H9 (cell line): Measurements from ENCODE around the gene MND1. TPM values are rescaled to one million over a fixed set of nuclear protein-coding genes. Genes with fewer than 3 reads are reported as not detected.

Experiments used
- DNase-seq: peaks from one replicate; pipeline ENCODE4 v3.0.0-alpha.2; 2017
- H2AFZ ChIP-seq: one replicate; pipeline ENCODE4 v1.6.1; 2013; ENCODE audit warnings: mild to moderate bottlenecking, low read length, control low read depth, moderate library complexity
- H2AK5ac ChIP-seq: 2 replicates; pipeline ENCODE4 v1.6.1; 2013; ENCODE audit warnings: low read length, control low read depth, mixed read lengths; ENCODE audit not compliant: insufficient read length
- H2BK120ac ChIP-seq: one replicate; pipeline ENCODE4 v1.6.1; 2013; ENCODE audit warnings: low read depth, mild to moderate bottlenecking, low read length, control low read depth, inconsistent platforms; ENCODE audit not compliant: poor library complexity, severe bottlenecking
- H2BK12ac ChIP-seq: 2 replicates; pipeline ENCODE4 v1.6.1; 2013; ENCODE audit warnings: low read length, control low read depth, mixed read lengths, low read depth; ENCODE audit not compliant: insufficient read length
- H2BK15ac ChIP-seq: 2 replicates; pipeline ENCODE4 v1.6.1; 2013; ENCODE audit warnings: low read depth, low read length, control low read depth
- H2BK20ac ChIP-seq: one replicate; pipeline ENCODE4 v1.6.1; 2013; ENCODE audit warnings: low read depth, mild to moderate bottlenecking, low read length, control low read depth, inconsistent platforms; ENCODE audit not compliant: poor library complexity, severe bottlenecking
- H2BK5ac ChIP-seq: 2 replicates; pipeline ENCODE4 v1.6.1; 2013; ENCODE audit warnings: low read length, control low read depth, mixed read lengths; ENCODE audit not compliant: insufficient read length
- H3K14ac ChIP-seq: 2 replicates; pipeline ENCODE4 v1.6.1; 2013; ENCODE audit warnings: low read length, control low read depth; ENCODE audit not compliant: insufficient read depth
- H3K18ac ChIP-seq: 2 replicates; pipeline ENCODE4 v1.6.1; 2013; ENCODE audit warnings: low read depth, mild to moderate bottlenecking, mixed read lengths, low read length, control low read depth; ENCODE audit not compliant: insufficient read length
- H3K23ac ChIP-seq: 2 replicates; pipeline ENCODE4 v1.6.1; 2013; ENCODE audit warnings: low read length, control low read depth, mixed read lengths, low read depth; ENCODE audit not compliant: insufficient read length
- H3K23me2 ChIP-seq: 2 replicates; pipeline ENCODE4 v1.6.1; 2013; ENCODE audit warnings: low read depth, mild to moderate bottlenecking, mixed read lengths, low read length, control low read depth; ENCODE audit not compliant: insufficient read length, poor library complexity, severe bottlenecking
- H3K27ac ChIP-seq: 2 replicates; pipeline ENCODE4 v1.5.1; 2013; ENCODE audit warnings: low read length, control low read depth, mixed read lengths, low read depth; ENCODE audit not compliant: insufficient read length
- H3K27me3 ChIP-seq: 2 replicates; pipeline ENCODE4 v1.6.1; 2013; ENCODE audit warnings: low read length, control low read depth, inconsistent platforms; ENCODE audit not compliant: insufficient read depth
- H3K4ac ChIP-seq: 2 replicates; pipeline ENCODE4 v1.6.1; 2013; ENCODE audit warnings: low read depth, mild to moderate bottlenecking, control low read depth, inconsistent platforms, low read length, moderate library complexity
- H3K4me1 ChIP-seq: 2 replicates; pipeline ENCODE4 v1.6.1; 2013; ENCODE audit warnings: low read length, control low read depth, inconsistent platforms; ENCODE audit not compliant: insufficient read depth
- H3K4me2 ChIP-seq: 2 replicates; pipeline ENCODE4 v1.6.1; 2013; ENCODE audit warnings: low read length, control low read depth, mixed read lengths; ENCODE audit not compliant: insufficient read length, insufficient read depth
- H3K56ac ChIP-seq: 2 replicates; pipeline ENCODE4 v1.6.1; 2013; ENCODE audit warnings: low read depth, mild to moderate bottlenecking, mixed read lengths, low read length, control low read depth; ENCODE audit not compliant: insufficient read length
- H3K79me1 ChIP-seq: 2 replicates; pipeline ENCODE4 v1.6.1; 2013; ENCODE audit warnings: low read depth, mild to moderate bottlenecking, moderate library complexity, low read length, control low read depth, inconsistent platforms; ENCODE audit not compliant: insufficient read depth, poor library complexity, severe bottlenecking
- H3K79me2 ChIP-seq: 2 replicates; pipeline ENCODE4 v1.6.1; 2013; ENCODE audit warnings: low read length, control low read depth, inconsistent platforms; ENCODE audit not compliant: insufficient read depth
- H3K9ac ChIP-seq: 2 replicates; pipeline ENCODE4 v1.6.1; 2013; ENCODE audit warnings: low read length, control low read depth, mixed read lengths; ENCODE audit not compliant: insufficient read length; ENCODE audit errors: extremely low read depth
- H3K9me3 ChIP-seq: one replicate; pipeline ENCODE4 v1.6.1; 2013; ENCODE audit warnings: low read depth, low read length, inconsistent platforms; ENCODE audit not compliant: control insufficient read depth
- H3T11ph ChIP-seq: one replicate; pipeline ENCODE4 v1.6.1; 2013; ENCODE audit warnings: mild to moderate bottlenecking, low read length, control low read depth, inconsistent platforms
- H4K20me1 ChIP-seq: one replicate; pipeline ENCODE4 v1.6.1; 2013; ENCODE audit not compliant: control insufficient read depth, insufficient read length, insufficient read depth
- H4K5ac ChIP-seq: 2 replicates; pipeline ENCODE4 v1.6.1; 2013; ENCODE audit warnings: low read depth, mild to moderate bottlenecking, mixed read lengths, low read length, control low read depth; ENCODE audit not compliant: insufficient read length
- H4K8ac ChIP-seq: replicated peaks from 2 replicates; pipeline ENCODE4 v1.6.1; 2013; ENCODE audit warnings: low read length, control low read depth, mixed read lengths, low read depth; ENCODE audit not compliant: insufficient read length
- H4K91ac ChIP-seq: 2 replicates; pipeline ENCODE4 v1.6.1; 2013; ENCODE audit warnings: low read depth, mild to moderate bottlenecking, moderate library complexity, mixed read lengths, low read length, control low read depth; ENCODE audit not compliant: insufficient read length
- H3K27ac Mint-ChIP-seq, 3 experiments: 2 replicates in 2 of 3; 3 replicates in 1 of 3; pipeline ENCODE4 v1.8.0; 2020 to 2021; ENCODE audit warnings: mixed read lengths in 3 of 3, mild to moderate bottlenecking in 1 of 3, moderate library complexity in 1 of 3
- H3K27me3 Mint-ChIP-seq: 2 replicates; pipeline ENCODE4 v1.8.0; 2021; ENCODE audit warnings: low read depth, mild to moderate bottlenecking, moderate library complexity, mixed read lengths
- H3K36me3 Mint-ChIP-seq, 3 experiments: 2 replicates in 2 of 3; 3 replicates in 1 of 3; pipeline ENCODE4 v1.8.0; 2020 to 2021; ENCODE audit warnings: low read depth in 3 of 3, mixed read lengths in 3 of 3; ENCODE audit not compliant: insufficient read depth in 1 of 3
- H3K4me1 Mint-ChIP-seq, 2 experiments: 2 replicates each; pipeline ENCODE4 v1.8.0; 2020; ENCODE audit warnings: mixed read lengths in 2 of 2
- H3K4me3 Mint-ChIP-seq, 2 experiments: 2 replicates in 1 of 2; 3 replicates in 1 of 2; pipeline ENCODE4 v1.8.0; 2020 to 2021; ENCODE audit warnings: mild to moderate bottlenecking in 2 of 2, mixed read lengths in 2 of 2, moderate library complexity in 1 of 2
- H3K9me3 Mint-ChIP-seq, 2 experiments: 2 replicates in 1 of 2; 3 replicates in 1 of 2; pipeline ENCODE4 v1.8.0; 2020; ENCODE audit warnings: mild to moderate bottlenecking in 2 of 2, mixed read lengths in 2 of 2, moderate library complexity in 1 of 2
- WGBS: extraction: QIAGEN DNeasy Blood & Tissue Kit; methylation state at CpG from one replicate; pipeline ENCODE4 v1.1.7; 2013; ENCODE audit warnings: missing lambda C conversion rate, low lambda C conversion rate, mixed read lengths; ENCODE audit not compliant: insufficient read length; ENCODE audit errors: extremely low coverage; 5-methylcytosine and 5-hydroxymethylcytosine counted together
- total RNA-seq: library from RNA; stranded (reverse); gene quantifications from 2 replicates; pipeline ENCODE4 v1.2.1, GENCODE V29; 2021
- TF ChIP-seq, protein P1 (sequence below): fragments of 200-600 bp; sonication (generic); conservative IDR thresholded peaks from 3 replicates; pipeline ENCODE4 v1.8.0; 2021; ENCODE audit warnings: antibody characterized with exemption, mild to moderate bottlenecking

Gene MND1
- total RNA-seq, 1 experiment from 2014 or later = 21.0 TPM

DNA sequence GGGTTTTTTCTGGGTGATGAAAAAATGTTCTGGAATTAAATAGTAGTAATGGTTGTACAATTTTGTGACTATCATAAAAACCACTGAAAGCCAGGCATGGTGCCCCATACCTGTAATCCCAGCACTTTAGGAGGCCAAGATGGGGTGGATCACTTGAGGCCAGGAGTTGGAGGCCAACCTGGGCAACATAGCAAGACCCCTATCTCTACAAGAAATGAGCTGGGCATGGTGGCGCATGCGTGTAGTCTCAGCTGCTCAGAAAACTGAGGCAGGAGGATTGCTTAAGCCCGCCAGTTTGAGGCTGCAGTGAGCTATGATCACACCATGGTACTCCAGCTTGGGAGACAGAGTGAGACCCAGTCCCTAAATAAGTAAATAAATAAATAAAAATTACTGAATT is 63.4 kb downstream of the MND1 start:
- no peak overlapping the region for H3K4me2 ChIP-seq
- no peak overlapping the region for H3K27ac ChIP-seq
- H3K56ac ChIP-seq = no peak overlapping the region
- no peak overlapping the region for H3T11ph ChIP-seq
- TF ChIP-seq, protein P1, sequence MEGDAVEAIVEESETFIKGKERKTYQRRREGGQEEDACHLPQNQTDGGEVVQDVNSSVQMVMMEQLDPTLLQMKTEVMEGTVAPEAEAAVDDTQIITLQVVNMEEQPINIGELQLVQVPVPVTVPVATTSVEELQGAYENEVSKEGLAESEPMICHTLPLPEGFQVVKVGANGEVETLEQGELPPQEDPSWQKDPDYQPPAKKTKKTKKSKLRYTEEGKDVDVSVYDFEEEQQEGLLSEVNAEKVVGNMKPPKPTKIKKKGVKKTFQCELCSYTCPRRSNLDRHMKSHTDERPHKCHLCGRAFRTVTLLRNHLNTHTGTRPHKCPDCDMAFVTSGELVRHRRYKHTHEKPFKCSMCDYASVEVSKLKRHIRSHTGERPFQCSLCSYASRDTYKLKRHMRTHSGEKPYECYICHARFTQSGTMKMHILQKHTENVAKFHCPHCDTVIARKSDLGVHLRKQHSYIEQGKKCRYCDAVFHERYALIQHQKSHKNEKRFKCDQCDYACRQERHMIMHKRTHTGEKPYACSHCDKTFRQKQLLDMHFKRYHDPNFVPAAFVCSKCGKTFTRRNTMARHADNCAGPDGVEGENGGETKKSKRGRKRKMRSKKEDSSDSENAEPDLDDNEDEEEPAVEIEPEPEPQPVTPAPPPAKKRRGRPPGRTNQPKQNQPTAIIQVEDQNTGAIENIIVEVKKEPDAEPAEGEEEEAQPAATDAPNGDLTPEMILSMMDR = no peak
- H2BK20ac ChIP-seq = no peak overlapping the region
- H3K9me3 ChIP-seq = no peaks in the 10 kb centered on the region
- Mint-ChIP-seq H3K9me3 (peaks cover 14 to 18% of the 10 kb centered on the region in 2 experiments), H3K27ac (no peak overlapping the region), H3K36me3 (peaks cover 29 to 51% (median 45%) of the 10 kb centered on the region in 3 experiments), H3K4me1 (peaks cover 0 to 3% of the 10 kb centered on the region in 2 experiments; a peak in 1 of 4 replicates), H3K27me3 (no peaks in the 10 kb centered on the region), H3K4me3 (no peak overlapping the region)
- H2AFZ ChIP-seq = no peak overlapping the region
- no peak overlapping the region for H4K5ac ChIP-seq
- H2BK120ac ChIP-seq = no peak overlapping the region
- no peak overlapping the region for H3K9ac ChIP-seq
- no peak overlapping the region for H3K18ac ChIP-seq
- H4K8ac ChIP-seq = no peak overlapping the region
- no peak overlapping the region for H3K23ac ChIP-seq
- no peaks in the 10 kb centered on the region for H3K4me1 ChIP-seq
- H3K14ac ChIP-seq = no peak overlapping the region
- no CpG with 5 or more reads among the region's 3 CpGs for WGBS
- H4K20me1 ChIP-seq = no peaks in the 10 kb centered on the region
- no peak overlapping the region for H2AK5ac ChIP-seq
- no peaks in the 10 kb centered on the region for H3K27me3 ChIP-seq
- no peak overlapping the region for H4K91ac ChIP-seq
- H3K79me1 ChIP-seq = no peaks in the 10 kb centered on the region
- H3K4ac ChIP-seq = no peak overlapping the region
- H2BK12ac ChIP-seq = no peak overlapping the region
- H3K23me2 ChIP-seq = no peaks in the 10 kb centered on the region
- no peak overlapping the region for H2BK15ac ChIP-seq
- no peaks in the 10 kb centered on the region for H3K79me2 ChIP-seq
- DNase-seq = no peak
- H2BK5ac ChIP-seq = no peak overlapping the region
